HEK293 (cell line): ENCODE data around the gene CRYBA2.

Experiments used
- BCL11A ChIP-seq: fragments of 450-650 bp; formaldehyde crosslinking; IDR thresholded peaks from 2 replicates; pipeline ENCODE4 v1.5.1; 2016; ENCODE audit warnings: low read depth, missing biosample characterization, missing genetic modification characterization
- HOXA7 ChIP-seq: sonication (generic); formaldehyde crosslinking; IDR thresholded peaks from 2 replicates; pipeline ENCODE4 v1.8.1; 2022; ENCODE audit warnings: missing genetic modification reagents, borderline replicate concordance
- TF ChIP-seq, protein P1 (sequence below): fragments of 450-650 bp; formaldehyde crosslinking; IDR thresholded peaks from 2 replicates; pipeline ENCODE4 v1.5.1; 2016; ENCODE audit warnings: missing biosample characterization, missing genetic modification characterization

DNA sequence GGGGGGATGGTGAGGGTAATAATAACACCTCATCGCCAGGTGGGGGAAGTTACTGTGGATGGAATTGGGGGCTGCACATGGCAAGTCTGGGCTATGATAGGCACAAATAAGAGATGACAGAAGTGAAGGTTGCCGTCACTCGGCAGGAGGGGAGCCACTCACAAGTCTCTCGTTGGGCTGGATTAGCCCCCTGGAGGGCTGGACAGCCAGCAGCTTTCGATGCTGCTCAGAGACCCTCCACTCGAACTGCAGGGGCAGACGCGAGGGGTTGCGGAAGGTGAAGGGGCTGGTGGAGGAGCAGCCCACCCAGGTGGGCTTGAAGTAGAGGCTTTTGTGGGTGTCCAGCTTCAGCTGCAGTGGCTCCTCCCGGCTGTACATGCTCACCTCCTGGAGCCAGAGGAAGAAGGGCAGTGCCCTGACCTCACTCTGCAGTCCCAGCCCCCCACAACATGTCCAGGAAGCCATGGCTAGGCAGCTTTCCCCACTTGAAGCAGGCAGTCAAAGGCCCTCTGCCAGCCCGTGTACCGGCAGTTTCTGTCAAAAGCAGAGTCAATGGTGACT is 29.9 kb upstream of the CRYBA2 start:
- TF ChIP-seq BCL11A (no peak), HOXA7 (CRISPR knock-in tag) (no peak)
- TF ChIP-seq, protein P1, sequence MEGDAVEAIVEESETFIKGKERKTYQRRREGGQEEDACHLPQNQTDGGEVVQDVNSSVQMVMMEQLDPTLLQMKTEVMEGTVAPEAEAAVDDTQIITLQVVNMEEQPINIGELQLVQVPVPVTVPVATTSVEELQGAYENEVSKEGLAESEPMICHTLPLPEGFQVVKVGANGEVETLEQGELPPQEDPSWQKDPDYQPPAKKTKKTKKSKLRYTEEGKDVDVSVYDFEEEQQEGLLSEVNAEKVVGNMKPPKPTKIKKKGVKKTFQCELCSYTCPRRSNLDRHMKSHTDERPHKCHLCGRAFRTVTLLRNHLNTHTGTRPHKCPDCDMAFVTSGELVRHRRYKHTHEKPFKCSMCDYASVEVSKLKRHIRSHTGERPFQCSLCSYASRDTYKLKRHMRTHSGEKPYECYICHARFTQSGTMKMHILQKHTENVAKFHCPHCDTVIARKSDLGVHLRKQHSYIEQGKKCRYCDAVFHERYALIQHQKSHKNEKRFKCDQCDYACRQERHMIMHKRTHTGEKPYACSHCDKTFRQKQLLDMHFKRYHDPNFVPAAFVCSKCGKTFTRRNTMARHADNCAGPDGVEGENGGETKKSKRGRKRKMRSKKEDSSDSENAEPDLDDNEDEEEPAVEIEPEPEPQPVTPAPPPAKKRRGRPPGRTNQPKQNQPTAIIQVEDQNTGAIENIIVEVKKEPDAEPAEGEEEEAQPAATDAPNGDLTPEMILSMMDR (tag by site-specific recombination): no peak
